ENCODE results near the gene KRTAP4-6.
"Not testable (repeated sequence)": the region's sequence is repeated elsewhere in the genome, so short reads cannot be mapped to it uniquely, and the experiment has no call there.

Gene KRTAP4-6

DNA sequence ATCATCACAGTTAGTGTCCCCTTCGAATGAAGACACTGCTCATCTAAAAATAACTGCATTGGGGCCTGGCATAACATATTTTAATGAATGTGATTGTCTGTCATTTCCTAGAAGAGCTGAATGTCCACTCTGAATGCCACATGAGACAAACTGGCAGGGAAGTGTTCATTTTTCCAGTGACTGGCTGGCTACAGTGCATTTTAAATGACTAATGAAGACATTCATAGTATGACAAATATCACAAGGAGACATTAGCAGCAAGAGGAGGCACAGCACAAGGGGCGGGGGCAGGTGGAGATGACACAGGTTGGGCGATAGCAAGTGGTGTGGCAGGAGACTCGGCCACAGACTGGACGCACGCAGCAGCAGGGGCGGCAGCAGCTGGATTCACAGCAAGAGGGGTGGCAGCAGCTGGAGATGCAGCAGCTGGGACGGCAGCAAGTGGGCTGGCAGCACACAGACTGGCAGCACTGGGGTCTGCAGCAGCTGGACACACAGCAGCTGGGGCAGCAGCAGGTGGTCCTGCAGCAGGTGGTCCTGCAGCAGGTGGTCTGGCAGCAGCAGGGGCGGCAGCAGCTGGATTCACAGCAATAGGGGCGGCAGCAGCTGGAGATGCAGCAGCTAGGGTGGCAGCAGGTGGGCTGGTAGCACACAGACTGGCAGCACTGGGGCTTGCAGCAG, 8.8 kb upstream of the KRTAP4-6 start:
- FAIRE-seq; DNase-seq (ENCODE audit: insufficient read length, low spot score): not testable (repeated sequence)

DNA sequence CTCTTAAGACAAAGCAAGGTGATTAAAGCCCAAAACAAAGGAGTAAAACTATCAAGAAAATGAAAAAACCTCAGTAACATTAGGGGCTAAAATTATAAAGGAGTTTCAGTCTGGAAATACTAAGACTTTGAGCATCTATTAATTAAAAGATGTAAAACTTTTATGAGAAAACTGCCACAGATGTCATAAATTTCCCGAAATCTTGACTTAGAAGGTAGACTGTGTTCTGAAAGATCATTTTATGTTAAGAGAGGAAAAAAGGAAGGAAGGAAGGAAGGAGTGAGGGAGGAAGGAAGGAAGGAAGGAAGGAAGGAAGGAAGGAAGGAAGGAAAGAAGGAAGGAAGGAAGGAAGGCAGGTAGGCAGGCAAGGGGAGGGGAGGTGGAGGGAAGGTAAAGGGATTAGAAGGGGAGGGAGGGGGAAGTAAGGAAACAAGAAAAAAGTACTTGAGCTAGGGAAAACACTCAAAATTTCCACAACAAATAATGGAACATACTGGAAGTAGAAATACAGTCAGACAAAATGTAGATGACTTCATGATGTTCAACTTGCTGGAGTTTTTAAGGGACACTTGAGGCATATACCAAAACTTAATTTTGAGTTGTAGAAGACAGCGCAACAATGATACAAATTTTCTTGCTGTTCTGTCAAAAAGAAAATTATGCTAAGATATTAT, 7.3 kb upstream of the KRTAP4-6 start:
- no peak for FAIRE-seq
- no peak for DNase-seq (ENCODE audit: insufficient read length, low spot score)

DNA sequence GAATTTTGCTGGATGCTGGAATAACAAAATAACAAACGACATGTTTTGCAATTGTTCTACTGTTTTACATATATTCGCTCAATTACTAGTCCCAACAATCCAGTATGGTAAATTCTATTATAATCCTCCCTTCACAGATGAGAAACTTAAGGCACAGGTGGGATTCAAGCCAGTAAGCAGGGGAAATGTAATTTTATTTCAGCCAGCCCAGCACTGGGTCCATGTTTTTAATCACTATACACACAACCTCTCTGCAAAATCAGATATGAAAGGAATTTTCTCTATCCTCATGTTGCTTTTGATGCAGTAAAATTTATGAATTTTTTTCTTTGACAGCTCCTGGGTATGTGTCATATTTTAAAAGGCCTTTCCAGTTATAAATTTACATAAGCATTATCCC, 4.9 kb upstream of the KRTAP4-6 start:
- no peak for DNase-seq (ENCODE audit: insufficient read length, low spot score)
- no peak for FAIRE-seq

DNA sequence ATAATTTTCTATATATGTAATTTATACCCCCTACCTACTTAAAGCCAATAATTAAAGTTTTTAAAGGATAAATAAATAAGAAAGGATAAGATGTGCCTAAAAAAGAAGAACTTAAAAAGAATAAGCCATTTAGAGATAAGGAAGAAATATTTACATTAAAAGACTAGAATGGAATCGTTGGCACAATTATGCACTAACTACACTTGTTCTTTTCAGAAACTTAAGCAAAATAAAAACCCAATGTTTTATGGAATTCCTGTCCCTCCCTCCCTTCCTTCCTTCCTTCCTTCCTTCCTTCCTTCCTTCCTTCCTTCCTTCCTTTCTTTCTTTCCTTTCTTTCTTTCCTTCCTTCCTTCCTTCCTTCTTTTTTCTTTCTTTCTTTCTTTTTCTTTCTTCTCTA, 4.5 kb upstream of the KRTAP4-6 start:
- FAIRE-seq, result no peak

DNA sequence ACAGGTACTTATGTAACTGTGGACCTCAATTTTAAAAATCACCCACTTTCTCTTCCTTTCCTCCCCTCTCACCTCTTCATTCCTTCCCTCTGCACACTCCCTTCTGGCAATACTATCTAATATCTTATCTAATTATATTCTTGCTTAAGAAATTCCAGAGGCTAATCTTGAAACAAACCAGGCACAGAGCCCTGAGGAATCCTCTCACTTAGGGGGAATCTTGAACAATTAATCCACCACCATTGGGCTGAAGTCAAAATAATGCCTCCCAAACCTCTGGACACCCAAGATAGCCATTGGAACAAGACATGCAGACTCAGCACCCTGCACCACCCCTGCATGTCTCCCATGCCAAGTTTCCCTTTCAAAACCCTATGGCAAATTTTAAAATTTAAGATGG, 1.0 kb upstream of the KRTAP4-6 start:
- no peak for FAIRE-seq
- no peak for DNase-seq (ENCODE audit: insufficient read length, low spot score)

More for the DNA sequence above, 4.5 kb upstream of the KRTAP4-6 start:
- DNase-seq (ENCODE audit: insufficient read length, low spot score), result no peak

DNA sequence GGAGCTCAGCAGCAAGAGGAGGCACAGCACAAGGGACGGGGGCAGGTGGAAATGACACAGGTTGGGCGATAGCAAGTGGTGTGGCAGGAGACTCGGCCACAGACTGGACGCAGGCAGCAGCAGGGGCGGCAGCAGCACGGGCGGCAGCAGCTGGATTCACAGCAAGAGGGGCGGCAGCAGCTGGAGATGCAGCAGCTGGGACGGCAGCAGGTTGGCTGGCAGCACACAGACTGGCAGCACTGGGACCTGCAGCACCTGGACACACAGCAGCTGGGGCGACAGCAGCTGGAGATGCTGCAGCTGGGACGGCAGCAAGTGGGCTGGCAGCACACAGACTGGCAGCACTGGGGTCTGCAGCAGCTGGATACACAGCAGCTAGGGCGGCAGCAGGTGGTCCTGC, 479 bp downstream of the KRTAP4-6 start:
- not testable (repeated sequence) for FAIRE-seq; DNase-seq (ENCODE audit: insufficient read length, low spot score)

DNA sequence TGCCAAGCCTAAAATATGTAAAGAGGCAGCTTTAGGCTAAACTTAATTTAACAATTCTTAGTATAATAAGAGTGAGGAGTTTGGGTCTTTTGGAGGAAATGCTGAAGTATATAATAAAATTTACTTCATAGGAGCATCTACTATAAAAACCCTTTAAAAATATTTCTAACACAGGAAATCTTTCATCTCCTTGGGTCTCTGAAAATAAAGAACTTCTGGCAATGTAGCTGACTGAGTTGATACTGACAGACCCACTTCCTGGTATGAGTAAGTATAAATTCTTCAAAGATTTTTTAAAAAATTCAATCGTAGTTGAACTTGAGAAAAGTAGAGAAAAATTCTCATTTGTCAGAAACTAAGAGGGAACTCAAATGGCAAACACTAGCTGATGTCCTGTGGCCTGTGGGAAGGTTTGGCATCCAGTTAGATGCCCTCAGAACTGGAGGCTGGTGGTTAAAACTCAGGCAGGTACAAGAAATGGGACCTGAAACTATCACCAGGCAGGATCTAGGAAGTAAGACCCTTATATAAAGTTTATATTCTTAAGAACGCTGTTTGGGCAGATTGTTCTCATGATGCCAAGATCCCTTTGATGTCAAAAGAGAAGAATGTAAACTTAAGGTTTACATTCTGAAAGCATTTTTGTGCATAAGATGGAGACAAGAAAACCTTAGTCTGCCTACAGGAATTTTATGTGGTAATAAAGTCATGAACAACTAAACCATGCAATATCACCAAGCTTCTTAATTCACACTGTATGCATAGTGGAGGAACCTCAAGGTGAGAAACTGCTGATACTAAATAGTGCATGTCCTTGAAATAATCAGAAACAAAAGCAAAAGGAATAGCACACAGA, 6.2 kb downstream of the KRTAP4-6 start:
- no peak for FAIRE-seq

DNA sequence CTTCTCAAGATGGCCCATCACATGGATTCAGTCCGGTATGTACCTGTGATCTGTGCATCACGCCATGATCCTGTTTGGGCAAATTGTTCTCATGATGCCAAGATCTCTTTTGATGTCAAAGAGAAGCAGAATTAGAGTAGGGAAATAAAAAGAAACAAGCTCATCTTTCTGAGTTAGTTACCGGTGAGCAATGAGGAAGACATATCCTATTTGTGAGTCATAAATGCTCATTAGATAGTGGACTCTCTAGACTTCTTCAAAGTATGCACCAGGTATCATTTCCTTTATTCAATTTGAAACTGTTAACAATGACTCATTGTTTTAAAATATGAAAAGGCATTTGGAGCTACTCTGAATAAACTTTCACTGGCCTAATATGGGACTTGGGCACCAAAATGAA, 8.4 kb downstream of the KRTAP4-6 start:
- DNase-seq (ENCODE audit: insufficient read length, low spot score) (no peak), FAIRE-seq (no peak)

More for the DNA sequence above, 6.2 kb downstream of the KRTAP4-6 start:
- DNase-seq (ENCODE audit: insufficient read length, low spot score), result no peak

DNA sequence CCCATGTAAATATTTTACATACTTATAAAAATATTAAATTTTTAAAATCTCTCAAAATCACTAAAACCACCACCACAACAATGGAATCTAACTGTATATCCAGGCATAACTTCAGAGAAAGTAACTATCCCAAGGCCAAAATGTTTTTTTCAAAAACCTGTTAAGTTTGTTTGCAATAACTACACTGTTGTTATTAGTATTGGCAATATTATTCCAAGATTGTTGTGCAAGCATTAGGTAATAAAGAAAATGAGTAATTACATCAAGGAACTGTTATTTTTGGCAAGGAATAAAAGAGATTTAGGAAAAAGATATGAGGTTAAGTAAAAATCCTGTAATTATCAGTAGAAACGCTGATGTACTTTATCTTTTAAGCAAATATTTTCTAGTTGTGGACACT, 13.0 kb downstream of the KRTAP4-6 start:
- FAIRE-seq (no peak), DNase-seq (ENCODE audit: insufficient read length, low spot score) (no peak)

DNA sequence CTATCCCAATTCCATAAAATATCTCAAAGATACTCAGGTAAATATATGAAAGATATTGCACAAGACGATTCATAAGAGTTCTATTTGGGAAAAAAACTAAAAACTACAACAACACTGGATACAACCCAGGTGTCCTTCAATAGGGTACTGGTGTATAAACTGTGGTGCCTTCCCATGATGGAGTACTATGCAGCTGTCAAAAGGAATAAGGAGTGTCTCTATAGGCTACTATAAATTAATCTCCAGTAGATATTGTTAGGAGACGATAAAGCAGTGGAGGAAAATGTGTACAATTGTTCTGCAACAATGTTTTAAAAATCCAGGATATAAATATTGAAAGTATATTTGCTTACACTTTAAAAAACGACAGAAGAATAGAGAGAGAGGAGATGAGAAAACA, 13.9 kb downstream of the KRTAP4-6 start:
- FAIRE-seq (no peak), DNase-seq (ENCODE audit: insufficient read length, low spot score) (no peak)

DNA sequence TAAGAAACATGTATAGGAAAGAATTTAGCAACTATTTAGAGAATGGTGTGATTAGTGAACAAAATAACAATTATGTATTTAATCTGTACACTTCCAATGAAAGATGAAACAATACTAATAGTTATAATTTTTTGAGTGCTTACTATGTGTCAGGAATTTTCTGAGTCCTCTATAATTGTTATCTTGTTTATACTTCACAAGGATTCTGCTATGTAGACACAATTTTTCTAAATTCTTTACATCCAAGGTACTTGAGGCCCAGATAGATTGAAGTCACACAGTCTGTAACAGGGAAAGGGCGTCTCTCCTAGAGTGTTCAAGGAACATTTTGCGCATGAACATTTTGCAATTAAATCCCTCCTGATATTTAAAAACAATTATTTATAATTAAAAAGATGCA, 15.3 kb downstream of the KRTAP4-6 start:
- no peak for DNase-seq (ENCODE audit: insufficient read length, low spot score)
- FAIRE-seq, result no peak

DNA sequence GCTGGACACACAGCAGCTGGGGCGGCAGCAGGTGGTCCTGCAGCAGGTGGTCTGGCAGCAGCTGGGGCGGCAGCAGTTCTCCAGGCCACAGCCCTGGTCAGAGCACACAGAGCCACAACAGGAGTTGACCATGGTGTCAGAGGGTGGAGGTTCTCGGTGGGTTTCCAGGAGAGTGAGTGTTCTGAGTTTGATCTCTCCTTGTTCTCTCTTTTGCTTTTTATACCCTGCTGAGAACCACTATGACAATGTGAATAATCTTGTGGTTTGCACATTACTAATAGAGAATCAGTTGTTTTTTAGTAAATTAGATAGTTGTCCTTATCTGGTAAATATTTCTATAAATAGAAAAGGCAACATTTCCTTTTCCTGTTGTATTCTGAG, 16.4 kb downstream of the KRTAP4-6 start, which contains the start of gene KRTAP4-12:
TSS of gene KRTAP4-12 (minus strand) at position 192 of the 381 bp plus-strand sequence. CDS start at position 132, 60 bp downstream.
- DNase-seq (ENCODE audit: insufficient read length, low spot score); FAIRE-seq: not testable (repeated sequence)

DNA sequence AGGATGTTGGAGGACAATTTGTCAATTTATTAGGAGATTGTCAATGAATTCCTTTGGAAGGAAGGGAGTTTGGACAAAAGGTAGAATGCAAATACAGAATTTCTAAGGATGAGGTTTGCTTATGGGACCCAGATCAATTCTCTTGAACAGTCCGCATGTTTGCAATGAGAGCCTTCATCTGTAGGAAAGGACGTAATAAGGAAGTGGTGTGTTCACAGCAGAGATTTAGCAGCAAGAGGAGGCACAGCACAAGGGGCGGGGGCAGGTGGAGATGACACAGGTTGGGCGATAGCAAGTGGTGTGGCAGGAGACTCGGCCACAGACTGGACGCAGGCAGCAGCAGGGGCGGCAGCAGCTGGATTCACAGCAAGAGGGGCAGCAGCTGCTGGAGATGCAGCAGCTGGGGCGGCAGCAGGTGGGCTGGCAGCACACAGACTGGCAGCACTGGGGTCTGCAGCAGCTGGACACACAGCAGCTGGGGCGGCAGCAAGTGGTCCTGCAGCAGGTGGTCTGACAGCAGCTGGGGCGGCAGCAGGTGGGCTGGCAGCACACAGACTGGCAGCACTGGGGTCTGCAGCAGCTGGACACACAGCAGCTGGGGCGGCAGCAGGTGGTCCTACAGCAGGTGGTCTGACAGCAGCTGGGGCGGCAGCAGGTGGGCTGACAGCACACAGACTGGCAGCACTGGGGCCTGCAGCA, 16.9 kb downstream of the KRTAP4-6 start:
- FAIRE-seq, result not testable (repeated sequence)

DNA sequence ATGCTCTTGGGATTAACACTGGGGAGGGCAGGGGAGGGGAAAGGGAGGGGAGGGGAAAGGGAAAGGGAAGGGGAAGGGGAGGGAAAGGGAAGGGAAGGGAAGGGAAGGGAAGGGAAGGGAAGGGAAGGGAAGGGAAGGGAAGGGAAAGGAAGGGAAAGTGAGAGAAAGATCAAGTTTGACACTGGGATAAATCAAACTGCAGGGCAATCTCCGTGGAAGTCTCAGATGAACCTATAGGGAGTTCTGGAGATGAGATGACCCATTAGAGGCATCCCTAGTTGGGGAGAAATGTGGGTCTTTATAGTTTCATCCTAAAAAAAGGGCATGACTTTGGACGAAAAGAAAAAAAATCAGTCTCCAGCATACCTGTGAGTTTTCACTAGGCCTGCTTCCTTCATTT, 18.6 kb downstream of the KRTAP4-6 start:
- no peak for DNase-seq (ENCODE audit: insufficient read length, low spot score)
- FAIRE-seq, result no peak

More for the DNA sequence above, 16.9 kb downstream of the KRTAP4-6 start:
- DNase-seq (ENCODE audit: insufficient read length, low spot score), result not testable (repeated sequence)

DNA sequence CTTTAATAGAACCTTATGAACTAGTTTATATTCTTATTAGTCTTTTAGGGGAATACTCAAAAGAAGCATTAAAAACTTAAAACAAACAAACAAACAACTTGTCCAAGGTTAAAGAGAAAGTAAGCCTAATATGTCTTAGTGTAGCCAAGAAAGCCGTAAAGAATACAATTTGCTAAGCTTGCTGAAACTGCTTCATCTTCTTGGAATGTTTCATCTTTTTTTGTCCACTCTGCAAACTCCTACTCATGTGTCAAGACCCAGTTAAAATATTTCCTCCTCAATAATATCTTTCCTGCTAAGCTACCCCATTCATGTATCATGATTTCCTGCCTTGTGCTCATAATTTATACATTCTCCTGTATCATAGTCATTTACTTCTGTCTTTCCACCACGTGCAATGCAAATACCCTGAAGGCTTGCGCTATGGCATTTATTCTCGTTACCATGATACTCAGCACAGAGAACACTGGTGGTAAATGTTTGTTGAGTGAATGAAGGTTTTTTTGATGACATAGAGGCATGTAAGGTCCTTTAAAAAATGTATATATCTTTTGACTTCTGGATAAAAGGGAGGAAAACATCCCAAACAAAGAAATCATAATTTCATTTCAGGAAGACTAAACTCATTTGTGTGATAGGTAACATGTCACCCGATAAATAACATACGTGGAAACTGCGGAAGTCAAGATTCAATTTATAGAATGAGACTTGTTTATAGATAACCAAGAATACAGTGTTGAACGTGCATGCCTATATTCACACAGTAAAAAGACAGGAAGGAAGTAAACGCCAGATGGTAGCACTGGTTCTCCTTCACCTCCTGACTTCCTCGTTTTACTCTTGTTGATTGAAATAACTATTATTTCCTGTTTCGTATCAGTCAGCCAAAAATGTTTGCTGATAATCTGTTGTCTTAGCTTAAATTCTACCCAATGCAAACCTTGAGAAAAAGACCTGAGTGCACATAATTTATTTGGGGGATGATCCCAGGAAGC, 20.4 kb downstream of the KRTAP4-6 start:
- DNase-seq (ENCODE audit: insufficient read length, low spot score); FAIRE-seq: not testable (repeated sequence)

DNA sequence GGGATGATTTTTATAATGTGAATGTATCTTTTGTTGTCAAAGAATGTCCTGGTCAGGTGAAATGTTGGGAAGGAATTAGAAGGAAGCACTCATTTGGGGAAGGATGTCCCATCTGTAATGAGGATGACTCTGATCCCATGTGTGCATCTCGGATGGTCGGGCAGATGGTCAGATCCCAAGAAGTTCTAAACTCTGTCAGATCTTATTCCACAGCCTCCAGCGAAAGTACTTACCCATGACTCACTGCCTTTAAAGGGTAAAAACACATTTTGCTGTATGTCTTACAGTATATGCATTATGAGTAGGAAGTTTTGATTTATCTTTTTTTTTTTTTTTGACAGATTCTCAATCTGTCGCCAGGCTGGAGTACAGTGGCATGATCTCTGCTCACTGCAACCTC, 21.6 kb downstream of the KRTAP4-6 start:
- FAIRE-seq (no peak), DNase-seq (ENCODE audit: insufficient read length, low spot score) (no peak)

DNA sequence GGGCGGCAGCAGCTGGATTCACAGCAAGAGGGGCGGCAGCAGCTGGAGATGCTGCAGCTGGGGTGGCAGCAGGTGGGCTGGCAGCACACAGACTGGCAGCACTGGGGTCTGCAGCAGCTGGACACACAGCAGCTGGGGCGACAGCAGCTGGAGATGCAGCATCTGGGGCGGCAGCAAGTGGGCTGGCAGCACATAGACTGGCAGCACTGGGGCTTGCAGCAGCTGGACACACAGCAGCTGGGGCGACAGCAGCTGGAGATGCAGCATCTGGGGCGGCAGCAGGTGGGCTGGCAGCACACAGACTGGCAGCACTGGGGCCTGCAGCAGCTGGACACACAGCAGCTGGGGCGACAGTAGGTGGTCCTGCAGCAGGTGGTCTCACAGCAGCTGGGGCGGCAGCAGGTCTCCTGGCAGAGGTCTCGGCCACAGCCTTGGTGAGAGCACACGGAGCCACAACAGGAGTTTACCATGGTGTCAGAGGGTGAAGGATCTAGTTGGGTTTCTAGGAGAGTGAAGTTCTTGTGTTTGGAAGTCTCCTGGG, 22.4 kb downstream of the KRTAP4-6 start, which contains the start of gene KRTAP4-11:
TSS of gene KRTAP4-11 (minus strand) at position 528 of the 541 bp plus-strand sequence. CDS start at position 470, 58 bp downstream.
- not testable (repeated sequence) for FAIRE-seq

DNA sequence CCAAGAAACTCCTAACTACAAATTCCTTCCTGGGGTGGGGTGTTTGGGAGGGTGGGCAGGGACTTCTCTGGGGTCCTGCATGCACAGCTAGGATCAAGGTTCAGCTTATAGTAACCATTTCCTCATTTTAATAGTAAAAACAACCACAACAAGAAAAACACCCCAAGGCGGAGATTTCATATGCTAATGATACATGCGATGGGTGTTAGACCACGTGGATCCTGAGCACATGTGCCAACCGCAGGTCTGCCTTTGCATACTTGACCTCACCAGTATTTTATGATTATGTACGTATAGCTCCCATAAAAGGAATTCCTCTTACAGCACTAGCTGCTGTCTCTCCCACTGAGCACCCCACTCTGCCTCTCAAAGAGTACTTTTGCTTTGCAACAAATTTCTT, 24.0 kb downstream of the KRTAP4-6 start:
- FAIRE-seq (no peak), DNase-seq (ENCODE audit: insufficient read length, low spot score) (no peak)

More for the DNA sequence above, 22.4 kb downstream of the KRTAP4-6 start, which contains the start of gene KRTAP4-11:
- DNase-seq (ENCODE audit: insufficient read length, low spot score), result not testable (repeated sequence)

All from GM19239 (cell line).